ENCODE measurements around the gene BEST3. TPM values are rescaled to one million over a fixed set of nuclear protein-coding genes. Genes with fewer than 3 reads are reported as not detected.
A peak's percentile ranks its signal among the peaks of the same experiment; 100 is the strongest.

BEST3 gene
- total RNA-seq, 4 donors from 2014 or later, result 0.24 TPM; not detected in 3

- no peak for DNase-seq
- intact Hi-C loops (cut with DNase I), result no loop called here
- Histone ChIP-seq H3K27me3 (no peaks in the 10 kb centered on the region), H3K4me3 (replicated peaks in 1 of 3) (no peak overlapping the region), H3K36me3 (no peaks in the 10 kb centered on the region), H3K4me1 (no peaks in the 10 kb centered on the region), H3K9me3 (no peaks in the 10 kb centered on the region), H3K27ac (no peak overlapping the region)
- TF ChIP-seq POLR2A (IDR thresholded peaks at IDR 0.05) (no peak), CTCF (IDR thresholded peaks at IDR 0.05) (no peak)
- WGBS, 2 donors, result 88 to 97% methylated on average over 2 of the region's 2 CpGs
Observed at GRCh38 chr12:69682110-69682755, 16.9 kb downstream of the BEST3 start.

DNA sequence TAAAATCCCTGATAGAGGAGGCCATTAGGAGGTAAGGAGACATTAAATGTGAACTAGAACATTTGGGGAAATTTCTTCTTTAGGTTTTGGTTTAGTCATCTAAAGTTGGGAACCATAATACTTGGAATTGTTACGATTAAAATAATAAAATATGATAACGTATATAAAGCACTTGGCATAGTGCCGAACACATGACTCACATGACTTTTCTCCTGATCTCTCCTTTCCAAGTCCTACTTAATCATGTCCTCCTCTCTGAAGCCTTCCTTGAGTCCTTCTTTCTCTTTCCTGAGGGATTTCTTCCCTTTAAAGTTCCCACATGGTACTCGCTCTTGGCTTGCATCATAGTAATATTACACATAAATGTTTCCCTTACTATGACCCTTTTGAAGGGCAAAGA lies 20.0 kb downstream of the BEST3 start:
- 83 to 85% methylated on average over 4 of the region's 4 CpGs for WGBS, 2 donors
- Histone ChIP-seq H3K36me3 (no peaks in the 10 kb centered on the region), H3K4me1 (no peaks in the 10 kb centered on the region), H3K27ac (no peak overlapping the region), H3K9me3 (no peaks in the 10 kb centered on the region), H3K4me3 (replicated peaks in 1 of 3) (no peak overlapping the region), H3K27me3 (no peaks in the 10 kb centered on the region)
- intact Hi-C loops (cut with DNase I), result no loop called here
- no peak for TF ChIP-seq CTCF (IDR thresholded peaks at IDR 0.05)
- no peak for TF ChIP-seq POLR2A (IDR thresholded peaks at IDR 0.05)
- no peak for DNase-seq

DNA sequence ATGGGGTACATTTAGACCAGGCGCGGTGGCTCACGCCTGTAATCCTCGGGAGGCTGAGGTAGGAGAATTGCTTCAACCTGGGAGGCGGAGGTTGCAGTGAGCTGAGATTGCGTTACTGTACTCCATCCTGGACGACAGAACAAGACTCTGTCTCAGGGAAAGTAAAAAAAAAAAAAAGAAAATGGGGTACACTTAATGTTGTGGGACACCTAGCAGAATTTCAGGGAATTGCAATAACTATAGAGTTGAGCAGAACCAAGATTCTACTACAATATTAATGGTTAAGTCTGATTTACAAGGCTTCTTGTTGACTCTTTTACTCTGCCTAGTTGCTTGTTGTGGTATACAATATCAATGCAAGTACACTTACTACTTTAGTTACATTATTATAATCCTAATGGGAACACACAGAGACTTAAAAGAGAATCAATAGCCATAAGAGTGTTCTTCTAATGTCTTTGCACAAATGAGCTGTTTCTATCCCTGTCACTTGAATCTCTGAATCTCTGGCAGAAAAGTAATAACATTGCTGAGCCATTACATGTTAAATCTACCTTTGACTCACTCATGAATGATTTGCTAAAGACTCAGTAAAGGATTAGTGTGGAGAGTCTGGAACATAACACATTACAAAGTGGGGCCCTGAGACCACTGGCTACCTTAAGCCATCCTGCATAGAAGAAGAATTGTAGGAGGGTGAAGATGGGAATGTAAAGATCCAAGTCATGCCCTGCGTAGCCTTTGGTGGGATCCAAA lies 22.7 kb downstream of the BEST3 start:
- Histone ChIP-seq H3K27ac (no peak overlapping the region), H3K4me1 (no peaks in the 10 kb centered on the region), H3K9me3 (no peaks in the 10 kb centered on the region), H3K4me3 (replicated peaks in 1 of 3) (no peak overlapping the region), H3K27me3 (no peaks in the 10 kb centered on the region), H3K36me3 (no peaks in the 10 kb centered on the region)
- no peak for TF ChIP-seq CTCF (IDR thresholded peaks at IDR 0.05)
- no peak for TF ChIP-seq POLR2A (IDR thresholded peaks at IDR 0.05)
- intact Hi-C loops (cut with DNase I), result no loop called here
- no peak for DNase-seq
- WGBS, 2 donors, result 89 to 91% methylated on average over 8 of the region's 8 CpGs

DNA sequence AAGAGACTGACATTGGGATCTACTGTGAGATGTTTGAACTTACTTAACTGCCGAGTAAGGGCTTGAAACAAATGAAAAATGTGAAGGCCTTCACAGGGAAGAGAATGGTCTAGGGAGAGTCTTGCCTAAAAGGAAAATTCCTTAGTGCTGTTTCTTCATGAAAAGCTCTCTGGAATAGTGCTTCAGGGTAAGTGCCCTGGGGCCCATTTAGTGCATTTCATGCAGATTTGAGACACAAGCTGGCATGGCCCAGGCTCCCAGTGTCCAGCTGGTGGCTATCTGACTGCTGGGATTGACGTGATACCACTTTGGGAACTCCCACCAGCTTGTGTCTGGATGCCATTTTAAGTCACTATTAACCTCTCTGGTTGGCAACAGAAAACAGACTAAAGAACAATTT lies 26.9 kb downstream of the BEST3 start:
- H3K4me1 ChIP-seq, result no peaks in the 10 kb centered on the region
- no peak for DNase-seq
- TF ChIP-seq POLR2A (IDR thresholded peaks at IDR 0.05) (no peak), CTCF (IDR thresholded peaks at IDR 0.05) (no peak)
- no peaks in the 10 kb centered on the region for H3K27me3 ChIP-seq
- 75 to 84% methylated on average over 2 of the region's 2 CpGs for WGBS, 2 donors
- H3K27ac ChIP-seq, result no peak overlapping the region
- intact Hi-C loops (cut with DNase I), result no loop called here
- no peaks in the 10 kb centered on the region for H3K36me3 ChIP-seq
- H3K9me3 ChIP-seq, result no peaks in the 10 kb centered on the region
- H3K4me3 ChIP-seq (replicated peaks in 1 of 3), result no peak overlapping the region

DNA sequence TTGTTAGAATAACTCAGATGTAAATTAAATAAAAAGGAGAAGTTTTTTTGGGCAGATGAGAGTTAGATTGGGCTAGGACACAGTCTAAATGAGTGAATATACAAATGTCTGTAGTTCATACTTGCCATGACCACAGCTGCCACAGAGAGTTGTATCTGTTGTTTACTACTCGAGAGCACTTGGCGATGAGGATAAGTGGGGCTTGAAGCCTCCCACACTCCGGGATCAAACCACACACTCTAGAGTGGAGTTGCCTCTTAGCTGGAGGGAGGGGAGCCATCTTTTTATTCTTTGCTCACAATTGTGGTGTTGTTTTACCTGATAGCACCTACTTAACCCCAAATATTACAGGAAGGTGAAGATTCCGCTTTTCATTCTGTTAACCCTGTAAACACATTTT lies 27.5 kb downstream of the BEST3 start:
- WGBS, 2 donors, result 35 to 52% methylated on average over 4 of the region's 4 CpGs

More for the DNA sequence above, 27.5 kb downstream of the BEST3 start:
- no peak for TF ChIP-seq CTCF (IDR thresholded peaks at IDR 0.05)
- TF ChIP-seq POLR2A (IDR thresholded peaks at IDR 0.05), result no peak
- no peaks in the 10 kb centered on the region for H3K9me3 ChIP-seq
- no peak overlapping the region for H3K27ac ChIP-seq
- no peak overlapping the region for H3K4me3 ChIP-seq (replicated peaks in 1 of 3)
- no peaks in the 10 kb centered on the region for H3K36me3 ChIP-seq
- no peaks in the 10 kb centered on the region for H3K4me1 ChIP-seq
- intact Hi-C loops (cut with DNase I), result no loop called here
- peak; percentile 18 to 33 for DNase-seq
- H3K27me3 ChIP-seq, result no peaks in the 10 kb centered on the region
